ENCODE data around the gene C1orf74. TPM values are rescaled to one million over a fixed set of nuclear protein-coding genes. Genes with fewer than 3 reads are reported as not detected.

Gene C1orf74
- total RNA-seq, 1 donor from 2014 or later = 2.2 TPM

DNA sequence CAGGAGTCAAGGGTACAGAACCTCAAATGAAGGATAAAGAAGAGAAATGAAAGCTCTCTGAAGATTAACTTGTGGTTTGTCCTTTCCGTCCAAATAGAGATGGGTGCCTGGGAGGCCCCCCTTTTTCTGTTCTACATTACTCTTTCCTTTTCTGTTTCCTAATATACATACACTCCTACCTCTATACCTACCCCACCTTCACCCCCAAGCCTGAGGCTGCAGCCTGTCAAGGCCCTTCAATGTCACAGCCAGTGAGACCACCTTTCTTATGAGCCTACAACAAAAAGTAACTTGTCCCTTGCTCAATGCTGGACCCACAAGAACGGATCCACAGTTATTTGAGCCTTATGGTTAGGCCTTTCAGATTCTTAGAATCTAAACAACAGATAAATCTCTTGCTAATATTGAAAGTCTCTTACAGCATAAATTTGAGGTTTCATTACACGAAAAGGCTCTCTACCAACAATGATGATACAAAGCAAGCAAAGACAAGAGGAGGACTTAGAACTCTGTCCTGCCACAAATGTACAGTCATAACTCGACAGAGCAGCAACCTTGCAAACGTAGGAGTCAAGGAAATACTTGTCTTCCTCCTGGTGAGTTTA is 32.6 kb downstream of the C1orf74 start:
- H3K4me3 ChIP-seq (ENCODE audit: insufficient read depth, low read depth, low read length) = no peak overlapping the region
- H2AFZ ChIP-seq (ENCODE audit: low read depth, low read length) = no peak overlapping the region
- Mint-ChIP-seq H3K36me3 (ENCODE audit: low read depth, unreplicated experiment) (peaks cover 2% of the 10 kb centered on the region), H3K4me3 (ENCODE audit: unreplicated experiment) (no peak overlapping the region), H3K9me3 (ENCODE audit: unreplicated experiment) (peaks cover 2% of the 10 kb centered on the region), H3K4me1 (ENCODE audit: low read depth, unreplicated experiment) (peaks cover 6% of the 10 kb centered on the region), H3K27me3 (ENCODE audit: low read depth, unreplicated experiment) (peaks cover 12% of the 10 kb centered on the region), H3K27ac (ENCODE audit: unreplicated experiment) (no peak overlapping the region)
- H3K9ac ChIP-seq (ENCODE audit: low read length) = no peak overlapping the region
- no peak overlapping the region for H3K4me2 ChIP-seq (ENCODE audit: low read length)
- H3K79me2 ChIP-seq (ENCODE audit: insufficient read depth, low read length) = no peaks in the 10 kb centered on the region
- no peak overlapping the region for H3K27ac ChIP-seq (ENCODE audit: low read depth, low read length)
- peak; percentile 13 for FAIRE-seq
- no peaks in the 10 kb centered on the region for H3K9me3 ChIP-seq (ENCODE audit: insufficient read depth, low read depth, low read length)
- H3K4me1 ChIP-seq (ENCODE audit: insufficient read depth, low read length) = no peaks in the 10 kb centered on the region
- H3K36me3 ChIP-seq (ENCODE audit: insufficient read depth, low read length) = no peaks in the 10 kb centered on the region
- no peak for DNase-seq (ENCODE audit: low read depth)
- H4K20me1 ChIP-seq (ENCODE audit: insufficient read depth, low read length) = no peaks in the 10 kb centered on the region
- H3K27me3 ChIP-seq (ENCODE audit: insufficient read depth, low read length) = no peaks in the 10 kb centered on the region
- TF ChIP-seq, protein P1, sequence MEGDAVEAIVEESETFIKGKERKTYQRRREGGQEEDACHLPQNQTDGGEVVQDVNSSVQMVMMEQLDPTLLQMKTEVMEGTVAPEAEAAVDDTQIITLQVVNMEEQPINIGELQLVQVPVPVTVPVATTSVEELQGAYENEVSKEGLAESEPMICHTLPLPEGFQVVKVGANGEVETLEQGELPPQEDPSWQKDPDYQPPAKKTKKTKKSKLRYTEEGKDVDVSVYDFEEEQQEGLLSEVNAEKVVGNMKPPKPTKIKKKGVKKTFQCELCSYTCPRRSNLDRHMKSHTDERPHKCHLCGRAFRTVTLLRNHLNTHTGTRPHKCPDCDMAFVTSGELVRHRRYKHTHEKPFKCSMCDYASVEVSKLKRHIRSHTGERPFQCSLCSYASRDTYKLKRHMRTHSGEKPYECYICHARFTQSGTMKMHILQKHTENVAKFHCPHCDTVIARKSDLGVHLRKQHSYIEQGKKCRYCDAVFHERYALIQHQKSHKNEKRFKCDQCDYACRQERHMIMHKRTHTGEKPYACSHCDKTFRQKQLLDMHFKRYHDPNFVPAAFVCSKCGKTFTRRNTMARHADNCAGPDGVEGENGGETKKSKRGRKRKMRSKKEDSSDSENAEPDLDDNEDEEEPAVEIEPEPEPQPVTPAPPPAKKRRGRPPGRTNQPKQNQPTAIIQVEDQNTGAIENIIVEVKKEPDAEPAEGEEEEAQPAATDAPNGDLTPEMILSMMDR (IDR thresholded peaks at IDR 0.05; ENCODE audit: insufficient read depth, low read depth, low read length) = no peak
- TF ChIP-seq EZH2 (IDR thresholded peaks at IDR 0.05; ENCODE audit: insufficient read depth, low read length) = no peak

DNA sequence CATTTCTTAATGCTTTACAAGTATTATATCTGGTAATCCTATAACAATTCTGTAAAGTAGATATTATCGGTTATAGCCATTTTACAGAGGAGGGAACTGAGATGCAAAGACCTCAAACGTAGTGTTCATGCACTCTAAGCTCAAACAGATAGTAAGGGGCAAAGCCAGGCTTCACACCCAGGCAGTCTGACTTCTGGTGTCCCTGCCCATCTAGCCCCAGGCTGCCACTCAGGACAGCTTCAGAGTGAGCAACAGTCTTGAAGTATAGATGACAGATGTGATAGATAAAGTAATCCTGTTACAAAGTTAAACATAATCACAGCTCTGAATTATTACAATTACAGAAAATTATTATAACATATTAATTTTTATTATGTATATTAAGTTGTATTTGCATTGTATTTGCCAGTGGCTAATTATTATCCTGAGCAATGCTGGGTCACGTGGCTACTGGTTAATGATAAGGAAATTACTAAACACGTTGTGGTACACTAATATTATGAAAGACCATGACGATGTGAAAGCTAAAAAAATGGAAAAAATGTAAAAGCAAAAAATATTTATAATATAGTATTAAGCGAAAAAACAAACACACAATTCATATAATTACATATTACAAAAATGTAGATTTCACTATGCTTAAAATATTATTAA is 34.6 kb downstream of the C1orf74 start:
- no peak overlapping the region for H3K27ac ChIP-seq (ENCODE audit: low read depth, low read length)
- no peak overlapping the region for H3K9ac ChIP-seq (ENCODE audit: low read length)
- no peaks in the 10 kb centered on the region for H3K9me3 Mint-ChIP-seq (ENCODE audit: unreplicated experiment)
- no peaks in the 10 kb centered on the region for H3K4me1 Mint-ChIP-seq (ENCODE audit: low read depth, unreplicated experiment)
- H3K4me3 Mint-ChIP-seq (ENCODE audit: unreplicated experiment) = no peak overlapping the region
- H3K4me3 ChIP-seq (ENCODE audit: insufficient read depth, low read depth, low read length) = no peak overlapping the region
- H2AFZ ChIP-seq (ENCODE audit: low read depth, low read length) = no peak overlapping the region
- no peak for FAIRE-seq
- H3K9me3 ChIP-seq (ENCODE audit: insufficient read depth, low read depth, low read length) = no peaks in the 10 kb centered on the region
- no peak for DNase-seq (ENCODE audit: low read depth)
- H3K4me1 ChIP-seq (ENCODE audit: insufficient read depth, low read length) = no peaks in the 10 kb centered on the region
- TF ChIP-seq EZH2 (IDR thresholded peaks at IDR 0.05; ENCODE audit: insufficient read depth, low read length) = no peak
- TF ChIP-seq, protein P1 (IDR thresholded peaks at IDR 0.05; ENCODE audit: insufficient read depth, low read depth, low read length) = no peak
- H3K27ac Mint-ChIP-seq (ENCODE audit: unreplicated experiment) = no peak overlapping the region
- no peaks in the 10 kb centered on the region for H3K79me2 ChIP-seq (ENCODE audit: insufficient read depth, low read length)
- H3K36me3 Mint-ChIP-seq (ENCODE audit: low read depth, unreplicated experiment) = no peaks in the 10 kb centered on the region
- H3K36me3 ChIP-seq (ENCODE audit: insufficient read depth, low read length) = no peaks in the 10 kb centered on the region
- no peak overlapping the region for H3K4me2 ChIP-seq (ENCODE audit: low read length)
- H3K27me3 Mint-ChIP-seq (ENCODE audit: low read depth, unreplicated experiment) = peaks cover 2% of the 10 kb centered on the region
- H4K20me1 ChIP-seq (ENCODE audit: insufficient read depth, low read length) = no peaks in the 10 kb centered on the region
- H3K27me3 ChIP-seq (ENCODE audit: insufficient read depth, low read length) = no peaks in the 10 kb centered on the region

DNA sequence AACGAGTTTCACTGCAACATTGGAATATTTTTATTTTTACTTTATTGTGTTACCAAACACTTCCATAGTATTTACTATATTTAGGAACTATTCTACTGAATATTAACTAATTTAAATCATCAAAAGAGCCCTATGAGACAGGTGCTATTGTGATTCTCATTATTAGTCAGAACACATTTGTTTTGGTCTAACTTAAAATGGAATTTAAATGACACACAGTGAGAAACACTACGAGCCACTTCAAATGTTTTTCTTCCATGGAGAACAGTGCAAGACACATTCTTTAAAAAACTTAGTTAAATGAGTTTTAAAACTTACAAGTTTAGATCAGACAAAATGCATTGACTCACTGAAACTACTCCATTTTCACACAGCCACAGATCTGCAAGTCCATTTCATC is 35.2 kb downstream of the C1orf74 start:
- H3K4me1 ChIP-seq (ENCODE audit: insufficient read depth, low read length) = no peaks in the 10 kb centered on the region
- TF ChIP-seq EZH2 (IDR thresholded peaks at IDR 0.05; ENCODE audit: insufficient read depth, low read length) = no peak
- TF ChIP-seq, protein P1 (IDR thresholded peaks at IDR 0.05; ENCODE audit: insufficient read depth, low read depth, low read length) = no peak
- H3K4me3 ChIP-seq (ENCODE audit: insufficient read depth, low read depth, low read length) = no peak overlapping the region
- no peaks in the 10 kb centered on the region for H3K79me2 ChIP-seq (ENCODE audit: insufficient read depth, low read length)
- FAIRE-seq (no peak), DNase-seq (ENCODE audit: low read depth) (no peak)
- H3K27ac ChIP-seq (ENCODE audit: low read depth, low read length) = no peak overlapping the region
- no peaks in the 10 kb centered on the region for H3K36me3 ChIP-seq (ENCODE audit: insufficient read depth, low read length)
- H3K9me3 Mint-ChIP-seq (ENCODE audit: unreplicated experiment) = no peaks in the 10 kb centered on the region
- H3K4me3 Mint-ChIP-seq (ENCODE audit: unreplicated experiment) = no peak overlapping the region
- H3K9ac ChIP-seq (ENCODE audit: low read length) = no peak overlapping the region
- H2AFZ ChIP-seq (ENCODE audit: low read depth, low read length) = no peak overlapping the region
- no peak overlapping the region for H3K4me2 ChIP-seq (ENCODE audit: low read length)
- no peak overlapping the region for H3K27ac Mint-ChIP-seq (ENCODE audit: unreplicated experiment)
- no peaks in the 10 kb centered on the region for H3K9me3 ChIP-seq (ENCODE audit: insufficient read depth, low read depth, low read length)
- H3K27me3 ChIP-seq (ENCODE audit: insufficient read depth, low read length) = no peaks in the 10 kb centered on the region
- no peaks in the 10 kb centered on the region for H3K4me1 Mint-ChIP-seq (ENCODE audit: low read depth, unreplicated experiment)
- H3K27me3 Mint-ChIP-seq (ENCODE audit: low read depth, unreplicated experiment) = peaks cover 2% of the 10 kb centered on the region
- H3K36me3 Mint-ChIP-seq (ENCODE audit: low read depth, unreplicated experiment) = no peaks in the 10 kb centered on the region
- no peaks in the 10 kb centered on the region for H4K20me1 ChIP-seq (ENCODE audit: insufficient read depth, low read length)

Data from astrocyte (in vitro differentiated cells and primary cell).